ENCODE results near the gene KPNA3. TPM values are rescaled to one million over a fixed set of nuclear protein-coding genes. Genes with fewer than 3 reads are reported as not detected.

Gene KPNA3
- total RNA-seq, 1 experiment from 2014 or later, result 35.0 TPM

- Histone ChIP-seq H3K9me2 (ENCODE audit: insufficient read depth) (no peaks in the 10 kb centered on the region), H3K4me1 (replicated peaks; ENCODE audit: insufficient read depth) (peaks cover 24% of the 10 kb centered on the region), H2AFZ (no peak overlapping the region), H3K27me3 (ENCODE audit: insufficient read depth, low read depth) (no peaks in the 10 kb centered on the region), H3K4me3 (no peak overlapping the region), H3K79me2 (ENCODE audit: low read depth) (peaks cover 67% of the 10 kb centered on the region), H4K20me1 (ENCODE audit: insufficient read depth) (peaks cover 17% of the 10 kb centered on the region; the same call in 1 of the 2 replicates), H3K36me3 (ENCODE audit: low read depth) (no peaks in the 10 kb centered on the region), H3K4me2 (peak overlapping the region; percentile 77), H3F3A (ENCODE audit: insufficient read depth, low read depth) (peaks cover 22% of the 10 kb centered on the region), H3K27ac (no peak overlapping the region), H3K9me3 (ENCODE audit: insufficient read depth, low read depth) (no peaks in the 10 kb centered on the region)
- ChIA-PET POLR2A (ENCODE audit: unreplicated experiment) (no interaction called here), CTCF (no interaction called here)
- no TSS peak for BruUV-seq (replicated peaks)
- no peak for DNase-seq
- intact Hi-C loops (cut with micrococcal nuclease; ENCODE audit: unreplicated experiment), result loop anchor here (2.0 to 5.0 kb wide), 2 partner anchors 38 to 69 kb away; no protein-coding TSS in a partner anchor
- TF ChIP-seq CTCF (conservative IDR thresholded peaks at IDR 0.05) (no peak), EZH2 (IDR thresholded peaks at IDR 0.05; ENCODE audit: low read depth) (no peak)
Measured at GRCh38 chr13:49789968-49790367, 2.5 kb downstream of the KPNA3 start.

GRCh38 chr13:49786401-49787008 lies 6.0 kb downstream of the KPNA3 start:
- Histone ChIP-seq H3K4me2 (no peak overlapping the region), H3K27me3 (ENCODE audit: insufficient read depth, low read depth) (no peaks in the 10 kb centered on the region), H2AFZ (no peak overlapping the region), H3K4me1 (replicated peaks; ENCODE audit: insufficient read depth) (peaks cover 19% of the 10 kb centered on the region), H3K9me3 (ENCODE audit: insufficient read depth, low read depth) (no peaks in the 10 kb centered on the region), H3K27ac (no peak overlapping the region), H4K20me1 (ENCODE audit: insufficient read depth) (peaks cover 17% of the 10 kb centered on the region; the same call in 1 of the 2 replicates), H3K4me3 (no peak overlapping the region), H3K9me2 (ENCODE audit: insufficient read depth) (no peaks in the 10 kb centered on the region), H3K79me2 (ENCODE audit: low read depth) (peaks cover 97% of the 10 kb centered on the region), H3K36me3 (ENCODE audit: low read depth) (no peaks in the 10 kb centered on the region), H3F3A (ENCODE audit: insufficient read depth, low read depth) (peaks cover 4% of the 10 kb centered on the region; the same call in 1 of the 2 replicates)
- TF ChIP-seq CTCF (conservative IDR thresholded peaks at IDR 0.05) (no peak), EZH2 (IDR thresholded peaks at IDR 0.05; ENCODE audit: low read depth) (no peak)
- POLR2A ChIA-PET (ENCODE audit: unreplicated experiment), result no interaction called here
- CTCF ChIA-PET, result no interaction called here
- DNase-seq, result no peak
- intact Hi-C loops (cut with micrococcal nuclease; ENCODE audit: unreplicated experiment), result loop anchor here (5.0 kb wide), 1 partner anchor 34 kb away; no protein-coding TSS in a partner anchor
- no TSS peak for BruUV-seq (replicated peaks)

GRCh38 chr13:49784886-49785570 lies 7.5 kb downstream of the KPNA3 start:
- Histone ChIP-seq H4K20me1 (ENCODE audit: insufficient read depth) (peaks cover 11% of the 10 kb centered on the region; the same call in 1 of the 2 replicates), H3K4me1 (replicated peaks; ENCODE audit: insufficient read depth) (peaks cover 9% of the 10 kb centered on the region), H3K27me3 (ENCODE audit: insufficient read depth, low read depth) (no peaks in the 10 kb centered on the region), H3F3A (ENCODE audit: insufficient read depth, low read depth) (peaks cover 3% of the 10 kb centered on the region; the same call in 1 of the 2 replicates), H3K9me3 (ENCODE audit: insufficient read depth, low read depth) (no peaks in the 10 kb centered on the region), H3K9me2 (ENCODE audit: insufficient read depth) (no peaks in the 10 kb centered on the region), H2AFZ (no peak overlapping the region), H3K4me3 (no peak overlapping the region), H3K27ac (no peak overlapping the region), H3K79me2 (ENCODE audit: low read depth) (peaks cover 95% of the 10 kb centered on the region), H3K36me3 (ENCODE audit: low read depth) (no peaks in the 10 kb centered on the region), H3K4me2 (no peak overlapping the region)
- DNase-seq, result no peak
- intact Hi-C loops (cut with micrococcal nuclease; ENCODE audit: unreplicated experiment), result loop anchor here (5.0 kb wide), 1 partner anchor 33 kb away; no protein-coding TSS in a partner anchor
- TF ChIP-seq CTCF (conservative IDR thresholded peaks at IDR 0.05) (no peak), EZH2 (IDR thresholded peaks at IDR 0.05; ENCODE audit: low read depth) (no peak)
- ChIA-PET POLR2A (ENCODE audit: unreplicated experiment) (no interaction called here), CTCF (no interaction called here)
- BruUV-seq (replicated peaks), result no TSS peak
